HEK293 (cell line): Measurements from ENCODE around the gene SPATA22.
"Not testable (repeated sequence)": the region's sequence is repeated elsewhere in the genome, so short reads cannot be mapped to it uniquely, and the experiment has no call there.

ENCODE experiments used
- CTCF ChIA-PET: fragments of 350-600 bp; formaldehyde crosslinking; extraction: SDS; loops from one replicate; lab custom pipeline; 2021; ENCODE audit warnings: antibody characterized with exemption; lab: Yijun Ruan, JAX
- POLR2A ChIA-PET: fragments of 300-600 bp; formaldehyde crosslinking; extraction: SDS; loops from one replicate; lab custom pipeline; 2020; ENCODE audit warnings: antibody characterized with exemption, inconsistent platforms; lab: Yijun Ruan, JAX
- H3K27ac ChIP-seq: fragments of 200-500 bp; sonication (Bioruptor generic); 2 replicates; pipeline ENCODE4 v1.5.1; 2014; ENCODE audit warnings: low read depth, low read length, control low read depth, inconsistent platforms; ENCODE audit errors: extremely low read depth
- H3K36me3 ChIP-seq, 2 experiments: fragments of 200-500 bp in 1 of 2; sonication (Bioruptor generic) in 1 of 2; 1 replicate in 1 of 2; 2 replicates in 1 of 2; pipeline ENCODE4 v1.5.1; 2014 to 2017; ENCODE audit warnings: inconsistent platforms in 2 of 2, low read length in 2 of 2; ENCODE audit not compliant: control insufficient read depth in 2 of 2, insufficient read depth in 1 of 2
- H3K4me1 ChIP-seq: fragments of 200-500 bp; sonication (Bioruptor generic); 2 replicates; pipeline ENCODE4 v1.5.1; 2014; ENCODE audit warnings: mild to moderate bottlenecking, low read length, inconsistent platforms; ENCODE audit not compliant: control insufficient read depth, insufficient read depth
- H3K4me3 ChIP-seq: 2 replicates; pipeline ENCODE4 v1.5.1; 2011; ENCODE audit warnings: low read depth, mild to moderate bottlenecking, control low read depth, low read length, moderate library complexity
- H3K9me3 ChIP-seq: fragments of 200-500 bp; sonication (Bioruptor generic); 2 replicates; pipeline ENCODE4 v1.5.1; 2014; ENCODE audit warnings: low read depth, low read length, inconsistent platforms; ENCODE audit not compliant: control insufficient read depth, insufficient read depth
- GLI4 ChIP-seq: fragments of 450-650 bp; formaldehyde crosslinking; IDR thresholded peaks from 2 replicates; pipeline ENCODE4 v1.5.1; 2016; ENCODE audit warnings: missing biosample characterization, missing genetic modification characterization
- MYNN ChIP-seq: fragments of 450-650 bp; formaldehyde crosslinking; IDR thresholded peaks from 2 replicates; pipeline ENCODE4 v1.5.1; 2016; ENCODE audit warnings: missing biosample characterization, missing genetic modification characterization, borderline replicate concordance
- SALL2 ChIP-seq: fragments of 450-650 bp; formaldehyde crosslinking; IDR thresholded peaks from 2 replicates; pipeline ENCODE4 v1.5.0; 2017; ENCODE audit warnings: missing biosample characterization, mild to moderate bottlenecking, missing genetic modification characterization, borderline replicate concordance
- ZBTB1 ChIP-seq: fragments of 450-650 bp; formaldehyde crosslinking; IDR thresholded peaks from 2 replicates; pipeline ENCODE4 v1.5.1; 2016; ENCODE audit warnings: missing biosample characterization, missing genetic modification characterization
- ZNF10 ChIP-seq: fragments of 450-650 bp; formaldehyde crosslinking; IDR thresholded peaks from 2 replicates; pipeline ENCODE4 v1.5.1; 2017; ENCODE audit warnings: missing biosample characterization, missing genetic modification characterization
- ZNF214 ChIP-seq: fragments of 450-650 bp; formaldehyde crosslinking; IDR thresholded peaks from 2 replicates; pipeline ENCODE4 v1.5.1; 2017; ENCODE audit warnings: missing biosample characterization, mild to moderate bottlenecking, missing genetic modification characterization, borderline replicate concordance
- ZNF324 ChIP-seq: fragments of 450-650 bp; formaldehyde crosslinking; IDR thresholded peaks from 2 replicates; pipeline ENCODE4 v1.5.1; 2016; ENCODE audit warnings: missing biosample characterization, missing genetic modification characterization
- ZNF473 ChIP-seq: fragments of 450-650 bp; formaldehyde crosslinking; IDR thresholded peaks from 2 replicates; pipeline ENCODE4 v1.5.1; 2017; ENCODE audit warnings: missing biosample characterization, missing genetic modification characterization
- ZNF560 ChIP-seq: fragments of 450-650 bp; formaldehyde crosslinking; IDR thresholded peaks from 2 replicates; pipeline ENCODE4 v1.5.1; 2017; ENCODE audit warnings: missing biosample characterization, missing genetic modification characterization, borderline replicate concordance
- ZNF76 ChIP-seq: fragments of 450-650 bp; formaldehyde crosslinking; IDR thresholded peaks from 2 replicates; pipeline ENCODE4; 2016; ENCODE audit warnings: low read depth, missing biosample characterization, missing genetic modification characterization, borderline replicate concordance
- TF ChIP-seq, protein P1 (sequence below): fragments of 450-650 bp; formaldehyde crosslinking; IDR thresholded peaks from 2 replicates; pipeline ENCODE4 v1.5.1; 2016; ENCODE audit warnings: missing biosample characterization, missing genetic modification characterization
- TF ChIP-seq, protein P2 (sequence below): fragments of 450-650 bp; formaldehyde crosslinking; IDR thresholded peaks from 2 replicates; pipeline ENCODE4 v1.5.1; 2017; ENCODE audit warnings: missing biosample characterization, missing genetic modification characterization
- TF ChIP-seq, protein P3 (sequence below): fragments of 450-650 bp; formaldehyde crosslinking; IDR thresholded peaks from 2 replicates; pipeline ENCODE4 v1.5.1; 2016; ENCODE audit warnings: missing biosample characterization, missing genetic modification characterization
- TF ChIP-seq, protein P4 (sequence below): fragments of 450-650 bp; formaldehyde crosslinking; IDR thresholded peaks from 2 replicates; pipeline ENCODE4 v1.5.1; 2016; ENCODE audit warnings: missing biosample characterization, missing genetic modification characterization
- TF ChIP-seq, protein P5 (sequence below): fragments of 450-650 bp; formaldehyde crosslinking; IDR thresholded peaks from 2 replicates; pipeline ENCODE4 v1.5.1; 2016; ENCODE audit warnings: missing biosample characterization, missing genetic modification characterization

SPATA22 gene

DNA sequence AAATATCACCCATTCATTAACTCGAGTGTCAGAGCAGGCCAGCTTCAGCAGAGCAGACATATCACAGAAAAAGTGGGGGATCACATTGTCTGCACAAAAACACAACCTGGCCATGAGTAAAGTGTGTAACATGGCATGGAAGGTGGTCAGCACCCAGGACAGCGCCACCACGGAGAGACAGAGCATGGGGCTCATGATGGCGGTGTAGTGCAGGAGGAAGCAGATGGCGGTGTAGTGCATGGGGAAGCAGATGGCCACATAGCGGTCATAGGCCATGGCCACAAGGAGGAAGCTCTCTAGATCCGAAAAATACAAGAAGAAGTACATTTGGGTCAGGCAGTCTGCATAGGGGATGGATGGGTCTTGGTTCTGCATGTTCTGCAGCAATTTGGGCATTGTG, 38.4 kb downstream of the SPATA22 start:
- H3K27ac ChIP-seq, POLR2A ChIA-PET, H3K36me3 ChIP-seq, H3K4me3 ChIP-seq, CTCF ChIA-PET, H3K9me3 ChIP-seq, H3K4me1 ChIP-seq: not testable (repeated sequence)
- TF ChIP-seq, protein P1, sequence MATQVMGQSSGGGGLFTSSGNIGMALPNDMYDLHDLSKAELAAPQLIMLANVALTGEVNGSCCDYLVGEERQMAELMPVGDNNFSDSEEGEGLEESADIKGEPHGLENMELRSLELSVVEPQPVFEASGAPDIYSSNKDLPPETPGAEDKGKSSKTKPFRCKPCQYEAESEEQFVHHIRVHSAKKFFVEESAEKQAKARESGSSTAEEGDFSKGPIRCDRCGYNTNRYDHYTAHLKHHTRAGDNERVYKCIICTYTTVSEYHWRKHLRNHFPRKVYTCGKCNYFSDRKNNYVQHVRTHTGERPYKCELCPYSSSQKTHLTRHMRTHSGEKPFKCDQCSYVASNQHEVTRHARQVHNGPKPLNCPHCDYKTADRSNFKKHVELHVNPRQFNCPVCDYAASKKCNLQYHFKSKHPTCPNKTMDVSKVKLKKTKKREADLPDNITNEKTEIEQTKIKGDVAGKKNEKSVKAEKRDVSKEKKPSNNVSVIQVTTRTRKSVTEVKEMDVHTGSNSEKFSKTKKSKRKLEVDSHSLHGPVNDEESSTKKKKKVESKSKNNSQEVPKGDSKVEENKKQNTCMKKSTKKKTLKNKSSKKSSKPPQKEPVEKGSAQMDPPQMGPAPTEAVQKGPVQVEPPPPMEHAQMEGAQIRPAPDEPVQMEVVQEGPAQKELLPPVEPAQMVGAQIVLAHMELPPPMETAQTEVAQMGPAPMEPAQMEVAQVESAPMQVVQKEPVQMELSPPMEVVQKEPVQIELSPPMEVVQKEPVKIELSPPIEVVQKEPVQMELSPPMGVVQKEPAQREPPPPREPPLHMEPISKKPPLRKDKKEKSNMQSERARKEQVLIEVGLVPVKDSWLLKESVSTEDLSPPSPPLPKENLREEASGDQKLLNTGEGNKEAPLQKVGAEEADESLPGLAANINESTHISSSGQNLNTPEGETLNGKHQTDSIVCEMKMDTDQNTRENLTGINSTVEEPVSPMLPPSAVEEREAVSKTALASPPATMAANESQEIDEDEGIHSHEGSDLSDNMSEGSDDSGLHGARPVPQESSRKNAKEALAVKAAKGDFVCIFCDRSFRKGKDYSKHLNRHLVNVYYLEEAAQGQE (tag by site-specific recombination) = peak; percentile 95

DNA sequence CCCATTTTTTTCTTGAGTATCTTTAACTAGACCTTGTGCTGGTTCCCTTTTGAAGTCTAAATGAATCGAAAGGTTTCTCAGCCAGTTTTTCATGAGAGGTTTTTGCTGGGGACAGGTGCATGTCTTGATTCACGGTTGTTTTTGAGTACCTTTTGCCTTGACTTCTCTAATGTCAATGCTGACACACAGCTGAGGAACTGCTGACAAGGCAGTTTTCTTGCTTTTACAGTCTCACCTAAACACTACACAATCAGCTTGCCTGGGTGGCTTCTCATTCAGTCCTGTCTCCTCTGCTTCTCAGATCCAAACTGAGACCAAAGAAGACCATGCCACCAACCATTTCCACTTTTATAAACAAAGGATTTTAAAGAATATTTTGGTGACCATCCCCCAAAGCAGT, 53.4 kb downstream of the SPATA22 start:
- ChIA-PET POLR2A (no interaction called here), CTCF (interaction anchor here (0.6 kb wide), 1 partner anchor 127 kb away, joined by 4 read pairs; no protein-coding TSS in a partner anchor)
- no peaks in the 10 kb centered on the region for H3K9me3 ChIP-seq
- H3K27ac ChIP-seq = no peak overlapping the region
- H3K4me1 ChIP-seq = no peaks in the 10 kb centered on the region
- TF ChIP-seq, protein P2, sequence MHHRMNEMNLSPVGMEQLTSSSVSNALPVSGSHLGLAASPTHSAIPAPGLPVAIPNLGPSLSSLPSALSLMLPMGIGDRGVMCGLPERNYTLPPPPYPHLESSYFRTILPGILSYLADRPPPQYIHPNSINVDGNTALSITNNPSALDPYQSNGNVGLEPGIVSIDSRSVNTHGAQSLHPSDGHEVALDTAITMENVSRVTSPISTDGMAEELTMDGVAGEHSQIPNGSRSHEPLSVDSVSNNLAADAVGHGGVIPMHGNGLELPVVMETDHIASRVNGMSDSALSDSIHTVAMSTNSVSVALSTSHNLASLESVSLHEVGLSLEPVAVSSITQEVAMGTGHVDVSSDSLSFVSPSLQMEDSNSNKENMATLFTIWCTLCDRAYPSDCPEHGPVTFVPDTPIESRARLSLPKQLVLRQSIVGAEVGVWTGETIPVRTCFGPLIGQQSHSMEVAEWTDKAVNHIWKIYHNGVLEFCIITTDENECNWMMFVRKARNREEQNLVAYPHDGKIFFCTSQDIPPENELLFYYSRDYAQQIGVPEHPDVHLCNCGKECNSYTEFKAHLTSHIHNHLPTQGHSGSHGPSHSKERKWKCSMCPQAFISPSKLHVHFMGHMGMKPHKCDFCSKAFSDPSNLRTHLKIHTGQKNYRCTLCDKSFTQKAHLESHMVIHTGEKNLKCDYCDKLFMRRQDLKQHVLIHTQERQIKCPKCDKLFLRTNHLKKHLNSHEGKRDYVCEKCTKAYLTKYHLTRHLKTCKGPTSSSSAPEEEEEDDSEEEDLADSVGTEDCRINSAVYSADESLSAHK = no peak
- no peak for TF ChIP-seq MYNN (tag by site-specific recombination)
- no peak for TF ChIP-seq ZBTB1
- no peak for TF ChIP-seq ZNF10 (tag by site-specific recombination)
- no peak for TF ChIP-seq ZNF214 (tag by site-specific recombination)
- no peak for TF ChIP-seq ZNF560 (tag by site-specific recombination)
- TF ChIP-seq, protein P3, sequence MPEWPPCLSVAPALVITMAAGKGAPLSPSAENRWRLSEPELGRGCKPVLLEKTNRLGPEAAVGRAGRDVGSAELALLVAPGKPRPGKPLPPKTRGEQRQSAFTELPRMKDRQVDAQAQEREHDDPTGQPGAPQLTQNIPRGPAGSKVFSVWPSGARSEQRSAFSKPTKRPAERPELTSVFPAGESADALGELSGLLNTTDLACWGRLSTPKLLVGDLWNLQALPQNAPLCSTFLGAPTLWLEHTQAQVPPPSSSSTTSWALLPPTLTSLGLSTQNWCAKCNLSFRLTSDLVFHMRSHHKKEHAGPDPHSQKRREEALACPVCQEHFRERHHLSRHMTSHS (tag by site-specific recombination) = no peak
- TF ChIP-seq, protein P4, sequence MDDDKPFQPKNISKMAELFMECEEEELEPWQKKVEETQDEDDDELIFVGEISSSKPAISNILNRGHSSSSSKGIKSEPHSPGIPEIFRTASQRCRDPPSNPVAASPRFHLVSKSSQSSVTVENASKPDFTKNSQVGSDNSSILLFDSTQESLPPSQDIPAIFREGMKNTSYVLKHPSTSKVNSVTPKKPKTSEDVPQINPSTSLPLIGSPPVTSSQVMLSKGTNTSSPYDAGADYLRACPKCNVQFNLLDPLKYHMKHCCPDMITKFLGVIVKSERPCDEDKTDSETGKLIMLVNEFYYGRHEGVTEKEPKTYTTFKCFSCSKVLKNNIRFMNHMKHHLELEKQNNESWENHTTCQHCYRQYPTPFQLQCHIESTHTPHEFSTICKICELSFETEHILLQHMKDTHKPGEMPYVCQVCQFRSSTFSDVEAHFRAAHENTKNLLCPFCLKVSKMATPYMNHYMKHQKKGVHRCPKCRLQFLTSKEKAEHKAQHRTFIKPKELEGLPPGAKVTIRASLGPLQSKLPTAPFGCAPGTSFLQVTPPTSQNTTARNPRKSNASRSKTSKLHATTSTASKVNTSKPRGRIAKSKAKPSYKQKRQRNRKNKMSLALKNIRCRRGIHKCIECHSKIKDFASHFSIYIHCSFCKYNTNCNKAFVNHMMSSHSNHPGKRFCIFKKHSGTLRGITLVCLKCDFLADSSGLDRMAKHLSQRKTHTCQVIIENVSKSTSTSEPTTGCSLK (tag by site-specific recombination) = no peak
- no peak for TF ChIP-seq ZNF76 (tag by site-specific recombination)
- TF ChIP-seq GLI4 = no peak
- TF ChIP-seq ZNF324 (tag by site-specific recombination) = no peak
- no peak for TF ChIP-seq SALL2 (tag by site-specific recombination)
- TF ChIP-seq, protein P5, sequence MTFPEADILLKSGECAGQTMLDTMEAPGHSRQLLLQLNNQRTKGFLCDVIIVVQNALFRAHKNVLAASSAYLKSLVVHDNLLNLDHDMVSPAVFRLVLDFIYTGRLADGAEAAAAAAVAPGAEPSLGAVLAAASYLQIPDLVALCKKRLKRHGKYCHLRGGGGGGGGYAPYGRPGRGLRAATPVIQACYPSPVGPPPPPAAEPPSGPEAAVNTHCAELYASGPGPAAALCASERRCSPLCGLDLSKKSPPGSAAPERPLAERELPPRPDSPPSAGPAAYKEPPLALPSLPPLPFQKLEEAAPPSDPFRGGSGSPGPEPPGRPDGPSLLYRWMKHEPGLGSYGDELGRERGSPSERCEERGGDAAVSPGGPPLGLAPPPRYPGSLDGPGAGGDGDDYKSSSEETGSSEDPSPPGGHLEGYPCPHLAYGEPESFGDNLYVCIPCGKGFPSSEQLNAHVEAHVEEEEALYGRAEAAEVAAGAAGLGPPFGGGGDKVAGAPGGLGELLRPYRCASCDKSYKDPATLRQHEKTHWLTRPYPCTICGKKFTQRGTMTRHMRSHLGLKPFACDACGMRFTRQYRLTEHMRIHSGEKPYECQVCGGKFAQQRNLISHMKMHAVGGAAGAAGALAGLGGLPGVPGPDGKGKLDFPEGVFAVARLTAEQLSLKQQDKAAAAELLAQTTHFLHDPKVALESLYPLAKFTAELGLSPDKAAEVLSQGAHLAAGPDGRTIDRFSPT (tag by site-specific recombination) = no peak
- TF ChIP-seq ZNF473 (tag by site-specific recombination) = no peak
- no peaks in the 10 kb centered on the region for H3K36me3 ChIP-seq
- no peak overlapping the region for H3K4me3 ChIP-seq
